ENCODE measurements around the gene PHLDA2. TPM values are rescaled to one million over a fixed set of nuclear protein-coding genes. Genes with fewer than 3 reads are reported as not detected.

The PHLDA2 gene, protein sequence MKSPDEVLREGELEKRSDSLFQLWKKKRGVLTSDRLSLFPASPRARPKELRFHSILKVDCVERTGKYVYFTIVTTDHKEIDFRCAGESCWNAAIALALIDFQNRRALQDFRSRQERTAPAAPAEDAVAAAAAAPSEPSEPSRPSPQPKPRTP
- total RNA-seq, result 1 to 10 TPM in 1 of 2 donors, under 1 TPM in 1; 0.96 to 2.8 TPM
- total RNA-seq, result 0.12 to 3.5 reads per million in 2 donors

DNA sequence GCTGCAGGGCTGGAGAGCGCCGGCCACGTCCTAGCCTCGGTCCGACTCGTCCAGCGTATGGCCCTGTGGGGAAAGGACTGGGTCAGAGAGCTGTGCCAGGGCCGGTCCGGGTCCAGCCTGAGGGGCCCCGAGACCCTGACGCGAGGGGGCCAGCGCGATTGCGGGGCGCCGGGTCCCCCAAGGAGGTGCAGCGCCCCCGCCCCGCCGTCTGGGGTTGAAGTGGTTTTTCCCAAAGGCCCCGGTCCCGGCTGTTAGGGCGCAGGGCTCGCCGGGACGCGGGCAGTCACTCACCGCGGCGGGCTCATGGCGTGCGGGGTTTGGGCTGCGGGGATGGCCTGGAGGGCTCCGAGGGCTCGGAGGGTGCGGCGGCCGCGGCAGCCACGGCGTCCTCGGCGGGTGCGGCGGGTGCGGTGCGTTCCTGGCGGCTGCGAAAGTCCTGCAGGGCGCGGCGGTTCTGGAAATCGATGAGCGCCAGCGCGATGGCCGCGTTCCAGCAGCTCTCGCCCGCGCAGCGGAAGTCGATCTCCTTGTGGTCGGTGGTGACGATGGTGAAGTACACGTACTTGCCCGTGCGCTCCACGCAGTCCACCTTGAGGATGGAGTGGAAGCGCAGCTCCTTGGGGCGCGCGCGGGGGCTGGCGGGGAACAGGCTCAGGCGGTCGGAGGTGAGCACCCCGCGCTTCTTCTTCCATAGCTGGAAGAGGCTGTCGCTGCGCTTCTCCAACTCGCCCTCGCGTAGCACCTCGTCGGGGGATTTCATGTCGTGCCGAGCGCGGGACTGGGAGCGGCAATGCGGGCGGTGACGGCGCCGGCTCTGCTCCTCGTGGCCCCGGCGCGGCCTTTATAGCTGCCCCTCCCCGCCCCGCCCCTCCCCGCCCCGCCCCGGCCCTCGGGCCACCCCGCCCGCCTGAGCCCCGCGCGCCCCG, at the start of gene PHLDA2:
PHLDA2 (minus strand) TSS at position 816 of the 926 bp plus-strand sequence; CDS start at position 760, 56 bp downstream.
- H3K36me3 Mint-ChIP-seq (ENCODE audit: low read depth), result no peaks in the 10 kb centered on the region
- peak within 1 kb of the TSS; percentile 90 for H3K4me3 Mint-ChIP-seq
- DNase-seq (peak; percentile 35 to 44 (median 35)), ATAC-seq (peak; percentile 61)
- H3K4me1 Mint-ChIP-seq, result peaks cover 20% of the 10 kb centered on the region
- H3K9me3 ChIP-seq (ENCODE audit: control insufficient read depth, low read length, poor library complexity, severe bottlenecking), result no peaks in the 10 kb centered on the region
- peaks cover 9% of the 10 kb centered on the region for H3K27me3 Mint-ChIP-seq
- peak within 1 kb of the TSS; percentile 86 for H3K27ac Mint-ChIP-seq

DNA sequence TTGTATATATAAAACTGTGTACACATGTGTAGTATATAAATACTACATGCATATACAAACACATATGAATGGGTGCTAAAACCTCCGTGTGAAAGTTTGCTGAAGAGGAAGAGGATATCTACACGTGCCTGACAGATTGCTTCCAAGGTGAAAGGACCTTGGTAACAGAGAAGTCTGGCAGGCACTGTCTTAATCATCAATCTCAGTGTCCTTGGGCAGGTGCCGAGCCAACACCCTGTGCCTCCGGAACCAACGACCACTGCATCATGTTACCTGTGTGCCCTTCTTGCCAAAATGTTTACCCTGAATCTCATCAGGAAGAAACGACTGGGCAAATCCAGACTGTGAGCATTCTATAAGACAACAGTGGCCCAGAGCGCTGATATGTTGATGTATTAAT, 47.9 kb upstream of the PHLDA2 start:
- Mint-ChIP-seq H3K4me3 (no peak overlapping the region), H3K36me3 (ENCODE audit: low read depth) (peaks cover 14% of the 10 kb centered on the region), H3K4me1 (peaks cover 26% of the 10 kb centered on the region), H3K27ac (peak overlapping the region; percentile 83), H3K27me3 (no peaks in the 10 kb centered on the region)
- DNase-seq (no peak), ATAC-seq (no peak)
- H3K9me3 ChIP-seq (ENCODE audit: control insufficient read depth, low read length, poor library complexity, severe bottlenecking), result no peaks in the 10 kb centered on the region

DNA sequence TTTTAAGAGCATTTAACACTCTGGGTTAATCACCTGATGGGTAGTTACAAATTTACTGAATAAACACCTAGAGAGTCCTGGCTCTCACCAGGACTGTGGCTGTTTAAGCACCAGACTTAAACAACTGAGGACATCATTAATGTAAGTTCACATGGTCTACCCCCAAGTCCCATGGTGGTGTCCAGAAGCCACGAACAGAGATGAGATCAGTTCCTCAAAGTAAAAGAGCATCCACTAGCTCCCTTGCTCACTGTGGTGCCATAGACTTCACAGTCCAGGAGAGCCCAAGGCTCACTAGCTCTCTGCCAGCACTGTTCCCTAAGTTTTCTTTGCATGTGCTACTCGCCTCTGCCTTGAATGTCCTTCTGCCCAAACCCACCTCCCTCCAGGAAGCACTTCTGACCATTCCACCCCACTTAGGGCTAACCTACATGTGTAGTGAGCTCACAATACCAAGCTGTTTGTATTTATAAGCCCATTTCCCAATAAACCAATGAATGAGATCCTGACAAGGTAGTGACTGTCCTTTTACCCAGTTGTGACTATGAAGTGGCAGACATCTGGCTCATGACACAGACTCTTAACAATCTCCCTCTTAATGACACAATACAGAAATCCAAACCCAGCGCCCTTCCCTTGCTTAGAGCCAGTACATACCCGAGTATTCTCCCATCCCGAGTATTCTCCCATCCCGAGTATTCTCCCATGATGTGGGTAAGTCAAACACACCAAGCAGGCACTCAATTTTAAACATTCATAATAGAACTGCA, 47.3 kb upstream of the PHLDA2 start:
- peaks cover 12% of the 10 kb centered on the region for H3K36me3 Mint-ChIP-seq (ENCODE audit: low read depth)
- H3K27ac Mint-ChIP-seq, result peak overlapping the region; percentile 83
- H3K4me1 Mint-ChIP-seq, result peaks cover 19% of the 10 kb centered on the region
- DNase-seq (no peak), ATAC-seq (no peak)
- H3K4me3 Mint-ChIP-seq, result no peak overlapping the region
- no peaks in the 10 kb centered on the region for H3K27me3 Mint-ChIP-seq
- no peaks in the 10 kb centered on the region for H3K9me3 ChIP-seq (ENCODE audit: control insufficient read depth, low read length, poor library complexity, severe bottlenecking)

DNA sequence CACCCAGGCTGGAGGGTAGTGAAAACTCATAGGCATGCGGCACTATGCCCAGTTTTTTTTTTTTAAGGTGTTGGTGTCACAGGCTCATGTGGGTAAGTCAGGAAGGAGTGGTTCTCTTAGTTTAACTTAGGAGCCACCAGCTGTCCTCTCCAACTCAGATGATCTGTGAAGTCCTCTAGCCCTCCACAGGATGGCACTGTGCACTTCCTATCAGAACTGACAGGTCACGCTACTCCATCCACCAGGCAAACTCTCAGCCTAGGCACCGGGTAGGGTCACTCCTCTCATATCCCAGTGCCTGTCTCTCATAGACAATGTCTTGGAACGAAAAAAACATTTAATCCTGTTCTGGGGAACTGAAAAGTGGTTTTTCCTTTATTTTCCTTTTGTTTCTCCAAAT, 46.4 kb upstream of the PHLDA2 start:
- no peaks in the 10 kb centered on the region for H3K9me3 ChIP-seq (ENCODE audit: control insufficient read depth, low read length, poor library complexity, severe bottlenecking)
- H3K4me3 Mint-ChIP-seq, result no peak overlapping the region
- H3K36me3 Mint-ChIP-seq (ENCODE audit: low read depth), result peaks cover 14% of the 10 kb centered on the region
- no peaks in the 10 kb centered on the region for H3K27me3 Mint-ChIP-seq
- H3K27ac Mint-ChIP-seq, result peak overlapping the region; percentile 9
- ATAC-seq (peak; percentile 89), DNase-seq (peak in 1 of 3 donors; percentile 32)
- H3K4me1 Mint-ChIP-seq, result peaks cover 21% of the 10 kb centered on the region

DNA sequence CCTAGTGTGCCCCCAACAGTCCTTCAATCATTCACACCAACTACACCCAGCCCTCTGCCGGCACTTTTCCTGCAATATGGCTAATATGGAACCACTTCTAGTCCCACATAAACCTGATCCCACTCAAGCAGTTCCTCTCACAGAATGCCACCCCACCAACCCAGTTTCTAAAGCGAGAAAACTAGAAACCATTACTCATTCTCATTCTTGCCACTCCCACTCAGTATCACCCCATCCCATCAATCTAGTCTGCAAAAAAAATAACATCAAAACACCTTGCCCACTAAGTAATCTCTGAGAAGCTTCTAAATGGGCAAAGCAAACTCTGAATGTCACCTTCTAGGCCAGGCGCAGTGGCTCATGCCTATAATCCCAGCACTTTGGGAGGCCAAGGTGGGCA, 45.1 kb upstream of the PHLDA2 start:
- no peak for DNase-seq
- peaks cover 21% of the 10 kb centered on the region for H3K4me1 Mint-ChIP-seq
- H3K36me3 Mint-ChIP-seq (ENCODE audit: low read depth), result peaks cover 17% of the 10 kb centered on the region
- ATAC-seq, result no peak
- H3K27me3 Mint-ChIP-seq, result no peaks in the 10 kb centered on the region
- H3K9me3 ChIP-seq (ENCODE audit: control insufficient read depth, low read length, poor library complexity, severe bottlenecking), result no peaks in the 10 kb centered on the region
- H3K27ac Mint-ChIP-seq, result peak overlapping the region; percentile 80
- H3K4me3 Mint-ChIP-seq, result peak overlapping the region; percentile 57

DNA sequence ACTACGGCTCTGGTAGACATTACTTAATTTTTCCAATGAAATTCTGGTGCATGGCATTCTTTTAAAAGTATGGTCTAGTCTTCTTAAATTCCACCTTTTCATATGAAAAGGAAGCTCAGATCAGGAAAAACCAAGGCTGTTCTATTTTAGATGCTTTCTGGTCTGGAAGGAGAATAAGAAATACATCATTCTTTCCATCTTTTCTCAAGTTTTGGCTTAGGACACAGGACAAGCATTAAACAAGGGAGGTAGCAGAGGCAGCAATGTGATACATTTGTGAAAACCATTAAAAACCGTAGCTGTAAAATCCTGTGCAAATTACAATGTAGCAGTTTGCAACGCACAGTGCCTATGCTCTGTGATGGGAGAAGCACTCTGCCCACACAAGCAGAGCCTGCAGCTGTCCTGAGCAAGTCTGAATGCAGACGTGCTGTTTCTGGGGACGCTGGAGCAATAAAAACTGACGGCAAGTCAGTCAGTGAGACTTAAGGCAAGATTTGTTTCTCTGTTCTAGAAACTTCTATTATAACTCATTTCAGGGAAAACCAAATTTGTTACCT, 39.2 kb upstream of the PHLDA2 start:
- no peak for ATAC-seq
- no peaks in the 10 kb centered on the region for H3K9me3 ChIP-seq (ENCODE audit: control insufficient read depth, low read length, poor library complexity, severe bottlenecking)
- peaks cover 14% of the 10 kb centered on the region for H3K4me1 Mint-ChIP-seq
- no peaks in the 10 kb centered on the region for H3K27me3 Mint-ChIP-seq
- no peak overlapping the region for H3K27ac Mint-ChIP-seq
- H3K36me3 Mint-ChIP-seq (ENCODE audit: low read depth), result peaks cover 9% of the 10 kb centered on the region
- H3K4me3 Mint-ChIP-seq, result no peak overlapping the region
- DNase-seq, result no peak

- DNase-seq (no peak), ATAC-seq (no peak)
- peaks cover 30% of the 10 kb centered on the region for H3K4me1 Mint-ChIP-seq
- no peak overlapping the region for H3K4me3 Mint-ChIP-seq
- H3K9me3 ChIP-seq (ENCODE audit: control insufficient read depth, low read length, poor library complexity, severe bottlenecking), result no peaks in the 10 kb centered on the region
- H3K27ac Mint-ChIP-seq, result no peak overlapping the region
- H3K27me3 Mint-ChIP-seq, result no peaks in the 10 kb centered on the region
- peaks cover 8% of the 10 kb centered on the region for H3K36me3 Mint-ChIP-seq (ENCODE audit: low read depth)
Measured at GRCh38 chr11:2964782-2965181, 35.6 kb upstream of the PHLDA2 start.

- no peaks in the 10 kb centered on the region for H3K9me3 ChIP-seq (ENCODE audit: control insufficient read depth, low read length, poor library complexity, severe bottlenecking)
- no peak for ATAC-seq
- Mint-ChIP-seq H3K4me1 (peaks cover 30% of the 10 kb centered on the region), H3K4me3 (no peak overlapping the region), H3K27me3 (no peaks in the 10 kb centered on the region), H3K27ac (no peak overlapping the region), H3K36me3 (ENCODE audit: low read depth) (peaks cover 8% of the 10 kb centered on the region)
- no peak for DNase-seq
Measured at GRCh38 chr11:2963761-2964160, 34.5 kb upstream of the PHLDA2 start.

DNA sequence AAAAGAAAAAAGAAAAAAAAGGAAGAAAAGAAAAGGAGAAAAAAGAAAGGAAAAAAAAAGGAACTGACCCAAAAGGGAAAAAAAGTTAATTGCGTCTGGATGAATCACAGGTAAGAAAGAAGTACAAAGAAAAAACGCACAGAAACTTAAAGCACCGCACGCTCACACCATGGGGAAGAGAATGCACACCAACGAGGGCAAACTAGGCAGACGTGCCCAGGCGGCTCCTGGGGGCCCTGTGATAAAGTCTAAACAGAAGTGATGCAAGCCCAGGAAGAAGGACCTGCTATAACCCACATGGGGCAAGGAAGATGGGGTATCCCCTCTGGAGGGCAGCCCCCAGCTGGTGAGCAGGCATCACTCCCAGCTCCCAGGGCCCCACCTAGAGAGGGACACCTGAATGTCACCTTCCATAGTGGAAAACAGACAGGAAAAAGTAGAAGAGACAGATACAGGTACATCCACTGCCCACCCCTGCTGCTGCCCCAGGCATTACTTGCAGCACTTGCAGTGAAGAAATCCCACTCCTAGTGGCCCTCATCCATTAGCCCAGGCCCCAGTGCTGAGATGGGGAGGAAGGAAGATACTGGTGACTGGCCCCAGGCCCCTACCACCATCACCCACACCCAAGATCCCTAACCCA, 34.0 kb upstream of the PHLDA2 start:
- Mint-ChIP-seq H3K4me1 (peaks cover 32% of the 10 kb centered on the region), H3K36me3 (ENCODE audit: low read depth) (peaks cover 10% of the 10 kb centered on the region), H3K27me3 (no peaks in the 10 kb centered on the region), H3K4me3 (no peak overlapping the region), H3K27ac (no peak overlapping the region)
- DNase-seq, result no peak
- H3K9me3 ChIP-seq (ENCODE audit: control insufficient read depth, low read length, poor library complexity, severe bottlenecking), result no peaks in the 10 kb centered on the region
- ATAC-seq, result no peak

DNA sequence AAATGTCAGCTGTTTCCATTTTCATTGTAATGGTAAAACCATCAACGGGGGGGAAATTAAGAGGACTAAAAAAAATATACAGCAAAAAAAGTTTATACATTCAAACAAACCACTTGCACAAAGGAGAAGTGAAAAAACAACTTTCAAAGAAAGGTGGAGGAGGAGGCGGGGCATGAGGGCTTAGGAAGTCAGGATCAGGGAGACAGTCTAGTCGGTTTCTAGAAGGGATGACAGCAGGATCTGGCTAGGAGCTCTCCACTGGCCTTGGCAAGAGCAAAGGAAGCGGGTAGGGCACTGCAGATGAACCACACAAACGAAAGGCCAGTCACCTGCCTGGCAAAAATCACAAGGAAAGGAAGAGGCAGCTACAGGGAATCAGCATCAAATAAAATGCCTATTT, 31.9 kb upstream of the PHLDA2 start:
- H3K36me3 Mint-ChIP-seq (ENCODE audit: low read depth), result peaks cover 7% of the 10 kb centered on the region
- H3K9me3 ChIP-seq (ENCODE audit: control insufficient read depth, low read length, poor library complexity, severe bottlenecking), result no peaks in the 10 kb centered on the region
- ATAC-seq (no peak), DNase-seq (no peak)
- H3K27ac Mint-ChIP-seq, result peak overlapping the region; percentile 34
- no peak overlapping the region for H3K4me3 Mint-ChIP-seq
- H3K4me1 Mint-ChIP-seq, result peaks cover 27% of the 10 kb centered on the region
- H3K27me3 Mint-ChIP-seq, result no peaks in the 10 kb centered on the region

- no peaks in the 10 kb centered on the region for H3K9me3 ChIP-seq (ENCODE audit: control insufficient read depth, low read length, poor library complexity, severe bottlenecking)
- DNase-seq (no peak), ATAC-seq (no peak)
- Mint-ChIP-seq H3K4me3 (no peak overlapping the region), H3K4me1 (peaks cover 25% of the 10 kb centered on the region), H3K27me3 (no peaks in the 10 kb centered on the region), H3K36me3 (ENCODE audit: low read depth) (peaks cover 7% of the 10 kb centered on the region), H3K27ac (peak overlapping the region; percentile 34)
Measured at GRCh38 chr11:2960139-2960538, 30.9 kb upstream of the PHLDA2 start.

GRCh38 chr11:2958251-2958650, 29.0 kb upstream of the PHLDA2 start:
- no peak for ATAC-seq
- Mint-ChIP-seq H3K36me3 (ENCODE audit: low read depth) (peaks cover 6% of the 10 kb centered on the region), H3K4me1 (peaks cover 27% of the 10 kb centered on the region), H3K27me3 (no peaks in the 10 kb centered on the region), H3K4me3 (no peak overlapping the region), H3K27ac (no peak overlapping the region)
- no peak for DNase-seq
- no peaks in the 10 kb centered on the region for H3K9me3 ChIP-seq (ENCODE audit: control insufficient read depth, low read length, poor library complexity, severe bottlenecking)
